HepG2 (cell line): ENCODE results near the gene GCDH. TPM values are rescaled to one million over a fixed set of nuclear protein-coding genes. Genes with fewer than 3 reads are reported as not detected.

Source experiments
- CBX2 ChIP-seq, 2 experiments: fragments of 200-600 bp in 1 of 2; sonication (generic); formaldehyde crosslinking in 1 of 2; IDR thresholded peaks; 2 replicates each; pipeline versions ENCODE4 v1.7.0 to v1.8.1; 2018 to 2022; ENCODE audit warnings: low read depth in 2 of 2, low read length in 1 of 2, mild to moderate bottlenecking in 1 of 2, missing genetic modification reagents in 1 of 2
- CREB3 ChIP-seq: sonication (generic); formaldehyde crosslinking; IDR thresholded peaks from 2 replicates; pipeline ENCODE4 v1.5.0; 2020; ENCODE audit warnings: missing genetic modification reagents
- E2F5 ChIP-seq: sonication (generic); formaldehyde crosslinking; conservative IDR thresholded peaks from 2 replicates; pipeline ENCODE4 v1.4.0; 2020; ENCODE audit warnings: missing genetic modification reagents
- HNF4G ChIP-seq, 2 experiments: sonication (generic) in 1 of 2; formaldehyde crosslinking in 1 of 2; IDR thresholded peaks; 2 replicates each; pipeline versions ENCODE4 v1.4.0 to v1.6.1; 2011 to 2020; ENCODE audit warnings: borderline replicate concordance in 2 of 2, low read depth in 2 of 2, mild to moderate bottlenecking in 2 of 2, low read length in 1 of 2, missing genetic modification reagents in 1 of 2, moderate library complexity in 1 of 2
- KDM4B ChIP-seq: sonication (generic); formaldehyde crosslinking; IDR thresholded peaks from 2 replicates; pipeline ENCODE4 v1.4.0; 2020; ENCODE audit warnings: missing genetic modification reagents
- PLRG1 ChIP-seq: fragments of 450-650 bp; conservative IDR thresholded peaks from 2 replicates; pipeline ENCODE4 v1.6.1; 2016
- ZBTB2 ChIP-seq: sonication (generic); formaldehyde crosslinking; IDR thresholded peaks from 2 replicates; pipeline ENCODE4 v1.8.0; 2022; ENCODE audit warnings: low read depth, missing genetic modification reagents
- ZBTB39 ChIP-seq: sonication (generic); formaldehyde crosslinking; IDR thresholded peaks from 2 replicates; pipeline ENCODE4 v1.5.0; 2020; ENCODE audit warnings: missing genetic modification reagents
- ZBTB43 ChIP-seq: sonication (generic); formaldehyde crosslinking; conservative IDR thresholded peaks from 2 replicates; pipeline ENCODE4 v1.4.0; 2020; ENCODE audit warnings: missing genetic modification reagents
- ZFP41 ChIP-seq: sonication (generic); formaldehyde crosslinking; IDR thresholded peaks from 2 replicates; pipeline ENCODE4 v1.4.0; 2020; ENCODE audit warnings: mild to moderate bottlenecking, missing genetic modification reagents, borderline replicate concordance
- ZNF232 ChIP-seq: sonication (generic); formaldehyde crosslinking; IDR thresholded peaks from 2 replicates; pipeline ENCODE4 v1.4.0; 2020; ENCODE audit warnings: missing genetic modification reagents, borderline replicate concordance
- ZNF280B ChIP-seq: sonication (generic); formaldehyde crosslinking; IDR thresholded peaks from 2 replicates; pipeline ENCODE4 v1.5.0; 2020; ENCODE audit warnings: missing genetic modification reagents, mild to moderate bottlenecking, borderline replicate concordance
- ZNF367 ChIP-seq: sonication (generic); formaldehyde crosslinking; IDR thresholded peaks from 2 replicates; pipeline ENCODE4 v1.4.0; 2020; ENCODE audit warnings: missing genetic modification reagents, borderline replicate concordance
- ZNF512B ChIP-seq: sonication (generic); formaldehyde crosslinking; IDR thresholded peaks from 2 replicates; pipeline ENCODE4 v1.5.1; 2020; ENCODE audit warnings: missing genetic modification reagents, mild to moderate bottlenecking, borderline replicate concordance
- polyA plus RNA-seq, 8 experiments: library from polyadenylated mRNA; depleted of rRNA in 3 of 8; stranded (reverse) in 7 of 8; unstranded in 1 of 8; fragments of >200 nt; fragmentation: Illumina TruSeq in 4 of 8; extraction: Trizol in 4 of 8; gene quantifications; 2 replicates each; pipeline versions ENCODE4 v1.2.1 to v1.2.3, GENCODE V29; 2011 to 2016; ENCODE audit warnings: low read depth in 4 of 8, missing spikeins in 1 of 8, mixed read lengths in 1 of 8; ENCODE audit not compliant: insufficient read depth in 1 of 8
- total RNA-seq, 5 experiments: library from RNA; depleted of rRNA; stranded (reverse); fragments of >200 nt; fragmentation: Illumina TruSeq; extraction: Trizol; gene quantifications; 2 replicates each; pipeline ENCODE4 v1.2.3, GENCODE V29; 2016; ENCODE audit warnings: low read depth in 1 of 5

The GCDH gene
- total and polyA plus RNA-seq, 2 of the 13 experiments (the other 11 are each of a cell fraction or from before 2014, with no cell fraction given) = 15.1 to 38.0 TPM

- no peak for TF ChIP-seq ZBTB2
- no peak for TF ChIP-seq ZNF512B
- no peak for TF ChIP-seq CBX2 (IDR thresholded peaks at IDR 0.05; ENCODE audit: low read depth, low read length)
- TF ChIP-seq CBX2 (CRISPR knock-in tag; IDR thresholded peaks at IDR 0.05; ENCODE audit: low read depth) = no peak
- no peak for TF ChIP-seq ZNF367 (CRISPR knock-in tag)
- no peak for TF ChIP-seq HNF4G (IDR thresholded peaks at IDR 0.05; ENCODE audit: borderline replicate concordance, low read depth, low read length)
- TF ChIP-seq HNF4G (CRISPR knock-in tag; IDR thresholded peaks at IDR 0.05; ENCODE audit: borderline replicate concordance, low read depth) = no peak
- TF ChIP-seq PLRG1 = no peak
- no peak for TF ChIP-seq ZBTB39 (CRISPR knock-in tag)
- TF ChIP-seq ZNF280B (CRISPR knock-in tag) = peak; percentile 33; the same call in 1 of the 2 replicates
- TF ChIP-seq ZNF232 (CRISPR knock-in tag) = no peak
- TF ChIP-seq CREB3 = no peak
- no peak for TF ChIP-seq ZFP41 (CRISPR knock-in tag)
- no peak for TF ChIP-seq ZBTB43 (CRISPR knock-in tag)
- no peak for TF ChIP-seq E2F5 (CRISPR knock-in tag)
- no peak for TF ChIP-seq KDM4B (CRISPR knock-in tag)
These were observed 5.8 kb upstream of the GCDH start (continued) for GRCh38 chr19:12884926-12885748.
